SK-N-SH treated with all-trans-retinoic acid at 6 μM for 48 hours (cell line): ENCODE measurements around the gene CEP43.

Experiments
- BACH2 ChIP-seq: fragments of 250-450 bp; sonication (Bioruptor Pico); IDR thresholded peaks from 2 replicates; pipeline ENCODE4 v1.9.0; 2021; ENCODE audit warnings: mild to moderate bottlenecking, borderline replicate concordance
- CREB5 ChIP-seq: fragments of 250-450 bp; sonication (Bioruptor Pico); IDR thresholded peaks from 2 replicates; pipeline ENCODE4 v1.5.1; 2020; ENCODE audit warnings: low read depth, mild to moderate bottlenecking, moderate library complexity
- CSDC2 ChIP-seq: fragments of 250-450 bp; sonication (Bioruptor Pico); IDR thresholded peaks from 2 replicates; pipeline ENCODE4 v1.5.0; 2020; ENCODE audit warnings: mild to moderate bottlenecking, moderate library complexity
- OSR1 ChIP-seq: fragments of 250-450 bp; sonication (Bioruptor Pico); IDR thresholded peaks from 2 replicates; pipeline ENCODE4 v1.8.0; 2022; ENCODE audit warnings: moderate library complexity, mild to moderate bottlenecking, inconsistent platforms
- RARB ChIP-seq: fragments of 250-450 bp; sonication (Bioruptor Pico); IDR thresholded peaks from 2 replicates; pipeline ENCODE4 v1.8.0; 2021; ENCODE audit warnings: mild to moderate bottlenecking, moderate library complexity
- ZFP3 ChIP-seq: fragments of 250-450 bp; sonication (Bioruptor Pico); IDR thresholded peaks from 2 replicates; pipeline ENCODE4 v1.5.0; 2020; ENCODE audit warnings: mild to moderate bottlenecking, moderate library complexity
- ZFP30 ChIP-seq: fragments of 450-650 bp; formaldehyde crosslinking; IDR thresholded peaks from 2 replicates; pipeline ENCODE4 v1.5.0; 2022; ENCODE audit warnings: mild to moderate bottlenecking, moderate library complexity
- ZNF565 ChIP-seq: fragments of 450-650 bp; formaldehyde crosslinking; conservative IDR thresholded peaks from 2 replicates; pipeline ENCODE4 v1.5.0; 2020; ENCODE audit warnings: low read depth, mild to moderate bottlenecking, moderate library complexity

- no peak for TF ChIP-seq CSDC2 (CRISPR knock-in tag)
- no peak for TF ChIP-seq ZFP3 (CRISPR knock-in tag)
- TF ChIP-seq RARB (CRISPR knock-in tag) = no peak
- no peak for TF ChIP-seq ZFP30 (CRISPR knock-in tag)
- no peak for TF ChIP-seq OSR1 (CRISPR knock-in tag)
- no peak for TF ChIP-seq ZNF565 (CRISPR knock-in tag)
- no peak for TF ChIP-seq BACH2 (CRISPR knock-in tag)
- no peak for TF ChIP-seq CREB5
Observed at GRCh38 chr6:166998256-166999144, 697 bp upstream of the CEP43 start.
